Right kidney (tissue), 1 donor: ENCODE data around the gene SGMS2.

Experiments used
- DNase-seq: peaks from one replicate; pipeline ENCODE4 v3.0.0-alpha.2; 2016

The SGMS2 gene

GRCh38 chr4:107828315-107829090, 3.8 kb downstream of the SGMS2 start:
- DNase-seq, result no peak

- no peak for DNase-seq
Measured at GRCh38 chr4:107831140-107831539, 6.4 kb downstream of the SGMS2 start.

- no peak for DNase-seq
Measured at GRCh38 chr4:107832275-107832807, 7.6 kb downstream of the SGMS2 start.

GRCh38 chr4:107834241-107834794, 9.6 kb downstream of the SGMS2 start:
- no peak for DNase-seq

- DNase-seq, result no peak
Measured at GRCh38 chr4:107835406-107835805, 10.7 kb downstream of the SGMS2 start.

GRCh38 chr4:107837317-107837716, 12.6 kb downstream of the SGMS2 start:
- no peak for DNase-seq

- DNase-seq, result no peak
Measured at GRCh38 chr4:107837776-107838618, 13.3 kb downstream of the SGMS2 start.

- no peak for DNase-seq
Measured at GRCh38 chr4:107838861-107839565, 14.3 kb downstream of the SGMS2 start.

GRCh38 chr4:107843391-107843790, 18.7 kb downstream of the SGMS2 start:
- no peak for DNase-seq

GRCh38 chr4:107845681-107846080, 20.9 kb downstream of the SGMS2 start:
- no peak for DNase-seq

GRCh38 chr4:107850438-107850837, 25.7 kb downstream of the SGMS2 start:
- no peak for DNase-seq

- DNase-seq, result no peak
Measured at GRCh38 chr4:107853444-107854355, 29.0 kb downstream of the SGMS2 start.

GRCh38 chr4:107854356-107855022, 29.8 kb downstream of the SGMS2 start:
- DNase-seq, result no peak

GRCh38 chr4:107855723-107856122, 31.0 kb downstream of the SGMS2 start:
- no peak for DNase-seq

- DNase-seq, result no peak
Measured at GRCh38 chr4:107856901-107857300, 32.2 kb downstream of the SGMS2 start.

- no peak for DNase-seq
Measured at GRCh38 chr4:107857741-107858140, 33.0 kb downstream of the SGMS2 start.

GRCh38 chr4:107858158-107858742, 33.5 kb downstream of the SGMS2 start:
- no peak for DNase-seq

GRCh38 chr4:107862658-107863057, 37.9 kb downstream of the SGMS2 start:
- no peak for DNase-seq

GRCh38 chr4:107863416-107863815, 38.7 kb downstream of the SGMS2 start:
- no peak for DNase-seq

GRCh38 chr4:107863850-107864371, 39.2 kb downstream of the SGMS2 start:
- DNase-seq, result no peak
